SK-N-SH (cell line): ENCODE data around the gene LIMK2. TPM values are rescaled to one million over a fixed set of nuclear protein-coding genes. Genes with fewer than 3 reads are reported as not detected.

Experiments
- CTCF ChIA-PET: fragments of 300-600, 350-600 bp; formaldehyde crosslinking; extraction: SDS; loops from one replicate; lab custom pipeline; 2021; lab: Yijun Ruan, JAX
- POLR2A ChIA-PET: fragments of 350-600 bp; sonication (Branson Sonifier 250); formaldehyde crosslinking; extraction: SDS; loops from one replicate; lab custom pipeline; 2020; ENCODE audit warnings: antibody characterized with exemption, inconsistent platforms; lab: Yijun Ruan, JAX
- DNase-seq: peaks from one replicate; pipeline ENCODE4 v3.0.0; 2012
- H2AFZ ChIP-seq: fragments of 200-600 bp; sonication (generic); 2 replicates; pipeline ENCODE4 v1.8.1; 2016; ENCODE audit warnings: antibody characterized with exemption, mild to moderate bottlenecking, low read depth
- H3F3A ChIP-seq: fragments of 200-600 bp; sonication (generic); replicated peaks from 2 replicates; pipeline ENCODE3; 2016; ENCODE audit warnings: antibody characterized with exemption, mild to moderate bottlenecking; ENCODE audit not compliant: insufficient read depth
- H3K27ac ChIP-seq, 2 experiments: fragments of 200-500 bp in 1 of 2; fragments of 200-600 bp in 1 of 2; sonication (Bioruptor generic) in 1 of 2; sonication (generic), shearing (Covaris generic) in 1 of 2; 2 replicates each; pipeline versions ENCODE4 v1.5.1 to v1.6.1; 2014 to 2016; ENCODE audit warnings: low read depth in 2 of 2, inconsistent platforms in 1 of 2, low read length in 1 of 2, mild to moderate bottlenecking in 1 of 2, mixed read lengths in 1 of 2
- H3K27me3 ChIP-seq: fragments of 200-600 bp; sonication (generic), shearing (Covaris generic); 2 replicates; pipeline ENCODE4 v1.6.1; 2016; ENCODE audit warnings: mixed run types; ENCODE audit not compliant: insufficient read depth
- H3K36me3 ChIP-seq, 2 experiments: fragments of 200-500 bp in 1 of 2; fragments of 200-600 bp in 1 of 2; sonication (Bioruptor generic) in 1 of 2; sonication (generic) in 1 of 2; replicated peaks in 1 of 2; 2 replicates each; pipeline versions ENCODE3 to v1.5.1; 2014 to 2016; ENCODE audit warnings: low read length in 1 of 2, mild to moderate bottlenecking in 1 of 2; ENCODE audit not compliant: insufficient read depth in 2 of 2, control insufficient read depth in 1 of 2
- H3K4me1 ChIP-seq, 2 experiments: fragments of 200-500 bp in 1 of 2; fragments of 200-600 bp in 1 of 2; sonication (Bioruptor generic) in 1 of 2; sonication (generic), shearing (Covaris generic) in 1 of 2; 2 replicates each; pipeline versions ENCODE4 v1.5.1 to v1.6.1; 2014 to 2016; ENCODE audit warnings: low read depth in 1 of 2, low read length in 1 of 2, mixed run types in 1 of 2; ENCODE audit not compliant: insufficient read depth in 2 of 2, control insufficient read depth in 1 of 2
- H3K4me2 ChIP-seq: fragments of 200-600 bp; sonication (generic), shearing (Covaris generic); 2 replicates; pipeline ENCODE4 v1.6.1; 2017; ENCODE audit warnings: mixed run types
- H3K4me3 ChIP-seq, 2 experiments: fragments of 200-500 bp in 1 of 2; fragments of 200-600 bp in 1 of 2; sonication (Bioruptor generic) in 1 of 2; sonication (generic), shearing (Covaris generic) in 1 of 2; 2 replicates each; pipeline versions ENCODE4 v1.5.1 to v1.8.1; 2014 to 2016; ENCODE audit warnings: low read depth in 2 of 2, inconsistent platforms in 1 of 2, low read length in 1 of 2, mild to moderate bottlenecking in 1 of 2, mixed read lengths in 1 of 2, moderate library complexity in 1 of 2
- H3K79me2 ChIP-seq: fragments of 200-600 bp; sonication (generic); 2 replicates; pipeline ENCODE4 v1.8.1; 2017; ENCODE audit warnings: mild to moderate bottlenecking; ENCODE audit not compliant: insufficient read depth
- H3K9ac ChIP-seq: fragments of 200-600 bp; sonication (generic); 2 replicates; pipeline ENCODE4 v1.6.1; 2017; ENCODE audit warnings: mixed run types
- H3K9me2 ChIP-seq: fragments of 200-600 bp; sonication (generic); 2 replicates; pipeline ENCODE4 v1.6.1; 2017; ENCODE audit warnings: mixed run types
- H3K9me3 ChIP-seq: fragments of 200-600 bp; sonication (generic); 2 replicates; pipeline ENCODE4 v1.6.1; 2017; ENCODE audit warnings: mixed run types, mild to moderate bottlenecking, moderate library complexity
- H4K20me1 ChIP-seq: fragments of 200-600 bp; sonication (generic); 2 replicates; pipeline ENCODE4 v1.6.1; 2017; ENCODE audit warnings: mild to moderate bottlenecking, mixed run types; ENCODE audit not compliant: insufficient read depth
- EZH2phosphoT487 ChIP-seq: fragments of 200-600 bp; sonication (generic); IDR thresholded peaks from 2 replicates; pipeline ENCODE4 v1.6.1; 2017; ENCODE audit warnings: low read depth, mixed run types, mild to moderate bottlenecking, antibody characterized with exemption, moderate library complexity, borderline replicate concordance
- FOSL2 ChIP-seq: IDR thresholded peaks from 2 replicates; pipeline ENCODE4 v1.4.0; 2012; ENCODE audit warnings: low read depth, mild to moderate bottlenecking, moderate library complexity, borderline replicate concordance
- JUND ChIP-seq: IDR thresholded peaks from 2 replicates; pipeline ENCODE4 v1.4.0; 2012
- MAX ChIP-seq: IDR thresholded peaks from 2 replicates; pipeline ENCODE4 v1.4.0; 2012; ENCODE audit warnings: low read depth
- NFIC ChIP-seq: IDR thresholded peaks from 2 replicates; pipeline ENCODE4 v1.4.0; 2012; ENCODE audit warnings: borderline replicate concordance
- PBX3 ChIP-seq: IDR thresholded peaks from 2 replicates; pipeline ENCODE4; 2012
- POLR2AphosphoS5 ChIP-seq: IDR thresholded peaks from 2 replicates; pipeline ENCODE4 v1.6.1; 2012; ENCODE audit warnings: low read depth, low read length
- RXRA ChIP-seq: IDR thresholded peaks from 2 replicates; pipeline ENCODE4 v1.4.0; 2012; ENCODE audit warnings: low read depth, mild to moderate bottlenecking, borderline replicate concordance
- TCF12 ChIP-seq: IDR thresholded peaks from 2 replicates; pipeline ENCODE4 v1.4.0; 2012
- TEAD4 ChIP-seq: IDR thresholded peaks from 2 replicates; pipeline ENCODE4 v1.4.0; 2012; ENCODE audit warnings: mild to moderate bottlenecking, borderline replicate concordance; ENCODE audit not compliant: insufficient read depth
- WGBS: methylation state at CpG from one replicate; pipeline ENCODE4 v1.1.6; 2017; ENCODE audit warnings: low lambda C conversion rate; 5-methylcytosine and 5-hydroxymethylcytosine counted together
- polyA plus RNA-seq, 3 experiments: library from polyadenylated mRNA; depleted of rRNA; stranded (reverse); fragments of >200 nt; gene quantifications; 2 replicates each; pipeline ENCODE4 v1.2.3, GENCODE V29; 2012
- TF ChIP-seq, protein P1 (sequence below): IDR thresholded peaks from 2 replicates; pipeline ENCODE4 v1.6.1; 2012; ENCODE audit warnings: mild to moderate bottlenecking, low read depth, low read length, moderate library complexity
- TF ChIP-seq, protein P2 (sequence below): IDR thresholded peaks from 2 replicates; pipeline ENCODE4 v1.4.0; 2012; ENCODE audit warnings: low read depth, borderline replicate concordance

LIMK2 gene
- polyA plus RNA-seq, 1 of the 3 experiments (the other 2 are of a cell fraction): 9.8 TPM

- peak overlapping the region; percentile 56 to 75; a peak in 3 of 4 replicates for H3K27ac ChIP-seq
- peaks cover 52% of the 10 kb centered on the region for H3F3A ChIP-seq
- H3K36me3 ChIP-seq: peaks cover 0 to 5% of the 10 kb centered on the region in 2 experiments
- ChIA-PET POLR2A (no interaction called here), CTCF (no interaction called here)
- H3K4me3 ChIP-seq: no peak overlapping the region
- H3K79me2 ChIP-seq: peaks cover 78% of the 10 kb centered on the region
- peak overlapping the region; percentile 30; the same call in 1 of the 2 replicates for H3K9ac ChIP-seq
- H3K4me1 ChIP-seq: peaks cover 0 to 29% of the 10 kb centered on the region in 2 experiments; a peak in 2 of 4 replicates
- no peaks in the 10 kb centered on the region for H4K20me1 ChIP-seq
- no peak overlapping the region for H2AFZ ChIP-seq
- DNase-seq: no peak
- H3K4me2 ChIP-seq: peak overlapping the region; percentile 27; the same call in 1 of the 2 replicates
- no peaks in the 10 kb centered on the region for H3K9me3 ChIP-seq
- TF ChIP-seq POLR2AphosphoS5 (peak; percentile 34; the same call in 1 of the 2 replicates), MAX (peak; percentile 77), JUND (0 out of 2 replicates have a peak, but pooled peaks have one; percentile 18), PBX3 (peak; percentile 51), RXRA (no peak), NFIC (peak; percentile 19; the same call in 1 of the 2 replicates), TCF12 (peak; percentile 56), EZH2phosphoT487 (no peak), FOSL2 (peak; percentile 49; the same call in 1 of the 2 replicates), TEAD4 (peak; percentile 54; the same call in 1 of the 2 replicates)
- TF ChIP-seq, protein P1, sequence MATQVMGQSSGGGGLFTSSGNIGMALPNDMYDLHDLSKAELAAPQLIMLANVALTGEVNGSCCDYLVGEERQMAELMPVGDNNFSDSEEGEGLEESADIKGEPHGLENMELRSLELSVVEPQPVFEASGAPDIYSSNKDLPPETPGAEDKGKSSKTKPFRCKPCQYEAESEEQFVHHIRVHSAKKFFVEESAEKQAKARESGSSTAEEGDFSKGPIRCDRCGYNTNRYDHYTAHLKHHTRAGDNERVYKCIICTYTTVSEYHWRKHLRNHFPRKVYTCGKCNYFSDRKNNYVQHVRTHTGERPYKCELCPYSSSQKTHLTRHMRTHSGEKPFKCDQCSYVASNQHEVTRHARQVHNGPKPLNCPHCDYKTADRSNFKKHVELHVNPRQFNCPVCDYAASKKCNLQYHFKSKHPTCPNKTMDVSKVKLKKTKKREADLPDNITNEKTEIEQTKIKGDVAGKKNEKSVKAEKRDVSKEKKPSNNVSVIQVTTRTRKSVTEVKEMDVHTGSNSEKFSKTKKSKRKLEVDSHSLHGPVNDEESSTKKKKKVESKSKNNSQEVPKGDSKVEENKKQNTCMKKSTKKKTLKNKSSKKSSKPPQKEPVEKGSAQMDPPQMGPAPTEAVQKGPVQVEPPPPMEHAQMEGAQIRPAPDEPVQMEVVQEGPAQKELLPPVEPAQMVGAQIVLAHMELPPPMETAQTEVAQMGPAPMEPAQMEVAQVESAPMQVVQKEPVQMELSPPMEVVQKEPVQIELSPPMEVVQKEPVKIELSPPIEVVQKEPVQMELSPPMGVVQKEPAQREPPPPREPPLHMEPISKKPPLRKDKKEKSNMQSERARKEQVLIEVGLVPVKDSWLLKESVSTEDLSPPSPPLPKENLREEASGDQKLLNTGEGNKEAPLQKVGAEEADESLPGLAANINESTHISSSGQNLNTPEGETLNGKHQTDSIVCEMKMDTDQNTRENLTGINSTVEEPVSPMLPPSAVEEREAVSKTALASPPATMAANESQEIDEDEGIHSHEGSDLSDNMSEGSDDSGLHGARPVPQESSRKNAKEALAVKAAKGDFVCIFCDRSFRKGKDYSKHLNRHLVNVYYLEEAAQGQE: 0 out of 2 replicates have a peak, but pooled peaks have one; percentile 39
- TF ChIP-seq, protein P2, sequence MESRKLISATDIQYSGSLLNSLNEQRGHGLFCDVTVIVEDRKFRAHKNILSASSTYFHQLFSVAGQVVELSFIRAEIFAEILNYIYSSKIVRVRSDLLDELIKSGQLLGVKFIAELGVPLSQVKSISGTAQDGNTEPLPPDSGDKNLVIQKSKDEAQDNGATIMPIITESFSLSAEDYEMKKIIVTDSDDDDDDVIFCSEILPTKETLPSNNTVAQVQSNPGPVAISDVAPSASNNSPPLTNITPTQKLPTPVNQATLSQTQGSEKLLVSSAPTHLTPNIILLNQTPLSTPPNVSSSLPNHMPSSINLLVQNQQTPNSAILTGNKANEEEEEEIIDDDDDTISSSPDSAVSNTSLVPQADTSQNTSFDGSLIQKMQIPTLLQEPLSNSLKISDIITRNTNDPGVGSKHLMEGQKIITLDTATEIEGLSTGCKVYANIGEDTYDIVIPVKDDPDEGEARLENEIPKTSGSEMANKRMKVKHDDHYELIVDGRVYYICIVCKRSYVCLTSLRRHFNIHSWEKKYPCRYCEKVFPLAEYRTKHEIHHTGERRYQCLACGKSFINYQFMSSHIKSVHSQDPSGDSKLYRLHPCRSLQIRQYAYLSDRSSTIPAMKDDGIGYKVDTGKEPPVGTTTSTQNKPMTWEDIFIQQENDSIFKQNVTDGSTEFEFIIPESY: no peak
- no peaks in the 10 kb centered on the region for H3K9me2 ChIP-seq
- no peaks in the 10 kb centered on the region for H3K27me3 ChIP-seq
- 64% methylated on average over 6 of the region's 6 CpGs for WGBS
Observed at GRCh38 chr22:31177420-31178162, 34.5 kb upstream of the LIMK2 start.
